Measurements from ENCODE around the gene ZNF541. TPM values are rescaled to one million over a fixed set of nuclear protein-coding genes. Genes with fewer than 3 reads are reported as not detected.
"Not testable (repeated sequence)": the region's sequence is repeated elsewhere in the genome, so short reads cannot be mapped to it uniquely, and the experiment has no call there.

Gene ZNF541
- total RNA-seq, 2 donors from 2014 or later: 0.65 to 0.99 TPM

GRCh38 chr19:47608074-47608918, 35.3 kb upstream of the ZNF541 start:
- no peaks in the 10 kb centered on the region for H3K9me3 ChIP-seq (ENCODE audit: control insufficient read depth, low read length, poor library complexity, severe bottlenecking)
- H3K4me3 Mint-ChIP-seq: peak overlapping the region; percentile 93

GRCh38 chr19:47607564-47608073, 34.7 kb upstream of the ZNF541 start:
- Mint-ChIP-seq H3K27ac (peak overlapping the region; percentile 41), H3K36me3 (ENCODE audit: low read depth) (no peaks in the 10 kb centered on the region), H3K27me3 (no peaks in the 10 kb centered on the region), H3K4me1 (peaks cover 17% of the 10 kb centered on the region), H3K4me3 (peak overlapping the region; percentile 93)
- DNase-seq: no peak
- ATAC-seq: no peak
- H3K9me3 ChIP-seq (ENCODE audit: control insufficient read depth, low read length, poor library complexity, severe bottlenecking): no peaks in the 10 kb centered on the region

More at GRCh38 chr19:47608074-47608918, 35.3 kb upstream of the ZNF541 start:
- Mint-ChIP-seq H3K36me3 (ENCODE audit: low read depth) (no peaks in the 10 kb centered on the region), H3K4me1 (peaks cover 18% of the 10 kb centered on the region), H3K27ac (peak overlapping the region; percentile 41), H3K27me3 (no peaks in the 10 kb centered on the region)
- ATAC-seq: peak; percentile 91
- DNase-seq: peak; percentile 97 to 98 (median 97)

GRCh38 chr19:47603706-47604565, 31.0 kb upstream of the ZNF541 start:
- peaks cover 12% of the 10 kb centered on the region for H3K4me1 Mint-ChIP-seq
- no peak for DNase-seq
- no peaks in the 10 kb centered on the region for H3K36me3 Mint-ChIP-seq (ENCODE audit: low read depth)
- no peak overlapping the region for H3K4me3 Mint-ChIP-seq
- H3K27me3 Mint-ChIP-seq: no peaks in the 10 kb centered on the region
- ATAC-seq: no peak
- no peak overlapping the region for H3K27ac Mint-ChIP-seq
- no peaks in the 10 kb centered on the region for H3K9me3 ChIP-seq (ENCODE audit: control insufficient read depth, low read length, poor library complexity, severe bottlenecking)

- no peaks in the 10 kb centered on the region for H3K36me3 Mint-ChIP-seq (ENCODE audit: low read depth)
- H3K27ac Mint-ChIP-seq: peak overlapping the region; percentile 91
- no peak for ATAC-seq
- peaks cover 9% of the 10 kb centered on the region for H3K4me1 Mint-ChIP-seq
- no peaks in the 10 kb centered on the region for H3K9me3 ChIP-seq (ENCODE audit: control insufficient read depth, low read length, poor library complexity, severe bottlenecking)
- peak overlapping the region; percentile 89 for H3K4me3 Mint-ChIP-seq
- H3K27me3 Mint-ChIP-seq: no peaks in the 10 kb centered on the region
- no peak for DNase-seq
These were observed 28.4 kb upstream of the ZNF541 start for GRCh38 chr19:47601180-47601904.

- ATAC-seq: peak; percentile 98
- H3K27ac Mint-ChIP-seq: peak overlapping the region; percentile 91
- no peaks in the 10 kb centered on the region for H3K36me3 Mint-ChIP-seq (ENCODE audit: low read depth)
- H3K4me1 Mint-ChIP-seq: peaks cover 12% of the 10 kb centered on the region
- H3K4me3 Mint-ChIP-seq: peak overlapping the region; percentile 89
- H3K9me3 ChIP-seq (ENCODE audit: control insufficient read depth, low read length, poor library complexity, severe bottlenecking): no peaks in the 10 kb centered on the region
- DNase-seq: peak; percentile 96 to 99 (median 99)
- no peaks in the 10 kb centered on the region for H3K27me3 Mint-ChIP-seq
These were observed 27.6 kb upstream of the ZNF541 start for GRCh38 chr19:47600246-47601179.

GRCh38 chr19:47599671-47600245, 26.8 kb upstream of the ZNF541 start:
- Mint-ChIP-seq H3K27ac (peak overlapping the region; percentile 39), H3K4me3 (peak overlapping the region; percentile 89), H3K4me1 (peaks cover 12% of the 10 kb centered on the region)
- H3K9me3 ChIP-seq (ENCODE audit: control insufficient read depth, low read length, poor library complexity, severe bottlenecking); H3K36me3 Mint-ChIP-seq (ENCODE audit: low read depth); DNase-seq; H3K27me3 Mint-ChIP-seq; ATAC-seq: not testable (repeated sequence)

- Mint-ChIP-seq H3K4me3 (no peak overlapping the region), H3K36me3 (ENCODE audit: low read depth) (no peaks in the 10 kb centered on the region), H3K27me3 (no peaks in the 10 kb centered on the region), H3K27ac (no peak overlapping the region), H3K4me1 (peaks cover 12% of the 10 kb centered on the region)
- ATAC-seq (no peak), DNase-seq (no peak)
- no peaks in the 10 kb centered on the region for H3K9me3 ChIP-seq (ENCODE audit: control insufficient read depth, low read length, poor library complexity, severe bottlenecking)
These were observed 25.7 kb upstream of the ZNF541 start for GRCh38 chr19:47598407-47599349.

- no peaks in the 10 kb centered on the region for H3K9me3 ChIP-seq (ENCODE audit: control insufficient read depth, low read length, poor library complexity, severe bottlenecking)
- ATAC-seq (no peak), DNase-seq (no peak)
- Mint-ChIP-seq H3K27ac (no peak overlapping the region), H3K4me3 (no peak overlapping the region), H3K36me3 (ENCODE audit: low read depth) (no peaks in the 10 kb centered on the region), H3K27me3 (no peaks in the 10 kb centered on the region), H3K4me1 (peaks cover 11% of the 10 kb centered on the region)
These were observed 23.0 kb upstream of the ZNF541 start for GRCh38 chr19:47595944-47596343.

GRCh38 chr19:47593860-47594259, 20.9 kb upstream of the ZNF541 start:
- no peak overlapping the region for H3K4me3 Mint-ChIP-seq
- no peaks in the 10 kb centered on the region for H3K9me3 ChIP-seq (ENCODE audit: control insufficient read depth, low read length, poor library complexity, severe bottlenecking)
- ATAC-seq (no peak), DNase-seq (no peak)
- peak overlapping the region; percentile 61 for H3K27ac Mint-ChIP-seq
- no peaks in the 10 kb centered on the region for H3K36me3 Mint-ChIP-seq (ENCODE audit: low read depth)
- H3K27me3 Mint-ChIP-seq: no peaks in the 10 kb centered on the region
- H3K4me1 Mint-ChIP-seq: peaks cover 4% of the 10 kb centered on the region

- no peak for ATAC-seq
- H3K27ac Mint-ChIP-seq: no peak overlapping the region
- DNase-seq: no peak
- no peaks in the 10 kb centered on the region for H3K9me3 ChIP-seq (ENCODE audit: control insufficient read depth, low read length, poor library complexity, severe bottlenecking)
- H3K4me1 Mint-ChIP-seq: no peaks in the 10 kb centered on the region
- H3K4me3 Mint-ChIP-seq: no peak overlapping the region
- H3K36me3 Mint-ChIP-seq (ENCODE audit: low read depth): no peaks in the 10 kb centered on the region
- H3K27me3 Mint-ChIP-seq: no peaks in the 10 kb centered on the region
These were observed 16.9 kb upstream of the ZNF541 start for GRCh38 chr19:47589824-47590223.

GRCh38 chr19:47587295-47587694, 14.3 kb upstream of the ZNF541 start:
- no peaks in the 10 kb centered on the region for H3K36me3 Mint-ChIP-seq (ENCODE audit: low read depth)
- ATAC-seq: no peak
- no peak overlapping the region for H3K4me3 Mint-ChIP-seq
- DNase-seq: no peak
- no peaks in the 10 kb centered on the region for H3K27me3 Mint-ChIP-seq
- H3K4me1 Mint-ChIP-seq: peaks cover 8% of the 10 kb centered on the region
- no peak overlapping the region for H3K27ac Mint-ChIP-seq
- no peaks in the 10 kb centered on the region for H3K9me3 ChIP-seq (ENCODE audit: control insufficient read depth, low read length, poor library complexity, severe bottlenecking)
